ENCODE data around the gene DENND6A.

DENND6A gene

DNA sequence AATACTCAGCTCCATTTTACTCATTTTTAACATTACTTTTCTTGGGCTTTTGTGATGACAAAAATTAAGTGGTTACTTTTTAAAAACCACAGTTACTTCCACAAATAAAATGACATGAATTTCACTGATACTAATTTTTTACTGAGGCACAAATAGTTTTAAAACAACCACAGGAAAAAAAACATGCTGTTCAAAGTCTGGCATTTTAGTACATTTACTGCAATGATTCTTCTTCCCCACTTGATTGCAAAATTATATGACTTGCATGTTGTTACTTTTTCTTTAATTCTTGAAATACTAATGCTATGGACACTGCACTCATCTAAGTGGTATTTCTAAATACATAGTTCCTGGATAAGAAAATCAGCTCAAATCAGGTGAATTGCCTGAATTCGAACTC lies 38.4 kb upstream of the DENND6A start:
- TF ChIP-seq, protein P1, sequence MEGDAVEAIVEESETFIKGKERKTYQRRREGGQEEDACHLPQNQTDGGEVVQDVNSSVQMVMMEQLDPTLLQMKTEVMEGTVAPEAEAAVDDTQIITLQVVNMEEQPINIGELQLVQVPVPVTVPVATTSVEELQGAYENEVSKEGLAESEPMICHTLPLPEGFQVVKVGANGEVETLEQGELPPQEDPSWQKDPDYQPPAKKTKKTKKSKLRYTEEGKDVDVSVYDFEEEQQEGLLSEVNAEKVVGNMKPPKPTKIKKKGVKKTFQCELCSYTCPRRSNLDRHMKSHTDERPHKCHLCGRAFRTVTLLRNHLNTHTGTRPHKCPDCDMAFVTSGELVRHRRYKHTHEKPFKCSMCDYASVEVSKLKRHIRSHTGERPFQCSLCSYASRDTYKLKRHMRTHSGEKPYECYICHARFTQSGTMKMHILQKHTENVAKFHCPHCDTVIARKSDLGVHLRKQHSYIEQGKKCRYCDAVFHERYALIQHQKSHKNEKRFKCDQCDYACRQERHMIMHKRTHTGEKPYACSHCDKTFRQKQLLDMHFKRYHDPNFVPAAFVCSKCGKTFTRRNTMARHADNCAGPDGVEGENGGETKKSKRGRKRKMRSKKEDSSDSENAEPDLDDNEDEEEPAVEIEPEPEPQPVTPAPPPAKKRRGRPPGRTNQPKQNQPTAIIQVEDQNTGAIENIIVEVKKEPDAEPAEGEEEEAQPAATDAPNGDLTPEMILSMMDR (conservative IDR thresholded peaks at IDR 0.05; ENCODE audit: low read depth, low read length): no peak
- H3K4me3 ChIP-seq (ENCODE audit: low read depth, low read length): no peak overlapping the region
- no peak for DNase-seq (ENCODE audit: low read depth)

DNA sequence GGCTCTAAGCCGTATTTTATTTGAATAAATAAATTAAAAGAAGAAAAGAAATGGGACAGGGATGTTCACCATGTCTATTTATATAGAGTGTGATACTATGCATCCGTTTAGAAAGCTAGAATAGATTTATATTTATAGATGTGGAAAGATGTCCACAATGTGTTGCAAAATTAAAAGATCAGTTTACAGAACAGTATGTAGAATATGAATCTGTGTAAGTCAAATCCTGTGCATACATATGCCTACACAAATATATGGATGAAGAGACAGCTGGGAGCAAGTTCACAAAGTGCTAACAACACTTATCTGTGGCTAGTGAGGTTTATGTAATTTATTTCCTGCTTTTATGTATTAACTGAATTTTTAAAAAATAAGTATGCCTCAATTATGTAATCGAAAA lies 37.8 kb upstream of the DENND6A start:
- TF ChIP-seq, protein P1 (conservative IDR thresholded peaks at IDR 0.05; ENCODE audit: low read depth, low read length): no peak
- no peak overlapping the region for H3K4me3 ChIP-seq (ENCODE audit: low read depth, low read length)
- DNase-seq (ENCODE audit: low read depth): no peak

DNA sequence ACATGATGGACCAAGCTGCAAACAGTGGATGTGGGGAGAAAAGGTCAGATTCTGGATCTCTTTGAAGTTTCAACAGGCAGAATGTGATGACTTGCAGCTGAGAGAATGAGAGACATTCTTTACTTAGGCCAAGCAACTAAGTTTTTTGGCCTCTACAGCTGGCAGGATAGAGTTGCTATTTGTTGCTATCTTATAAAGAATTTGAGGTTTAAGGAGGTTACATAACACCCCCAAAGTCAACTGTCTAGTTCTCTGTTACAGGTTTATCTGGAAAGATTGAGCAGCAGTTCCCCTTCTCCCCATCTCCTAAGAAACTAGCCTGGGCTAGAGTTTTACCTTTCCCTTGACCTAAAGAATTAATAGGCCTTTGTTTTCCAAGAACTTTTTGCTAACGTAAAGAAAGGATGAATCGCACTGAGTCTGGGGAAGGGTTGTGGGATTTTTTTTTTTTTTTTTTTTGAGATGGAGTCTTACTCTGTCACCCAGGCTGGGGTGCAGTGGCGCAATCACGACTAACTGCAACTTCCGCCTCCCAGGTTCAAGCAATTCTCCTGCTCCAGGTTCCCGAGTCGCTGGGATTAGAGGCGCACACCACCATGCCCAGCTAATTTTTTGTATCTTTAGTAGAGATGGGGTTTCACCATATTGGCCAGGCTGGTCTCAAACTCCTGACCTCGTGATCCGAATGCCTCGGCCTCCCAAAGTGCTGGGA lies 36.6 kb upstream of the DENND6A start:
- TF ChIP-seq, protein P1 (conservative IDR thresholded peaks at IDR 0.05; ENCODE audit: low read depth, low read length): no peak
- DNase-seq (ENCODE audit: low read depth): peak; percentile 57

DNA sequence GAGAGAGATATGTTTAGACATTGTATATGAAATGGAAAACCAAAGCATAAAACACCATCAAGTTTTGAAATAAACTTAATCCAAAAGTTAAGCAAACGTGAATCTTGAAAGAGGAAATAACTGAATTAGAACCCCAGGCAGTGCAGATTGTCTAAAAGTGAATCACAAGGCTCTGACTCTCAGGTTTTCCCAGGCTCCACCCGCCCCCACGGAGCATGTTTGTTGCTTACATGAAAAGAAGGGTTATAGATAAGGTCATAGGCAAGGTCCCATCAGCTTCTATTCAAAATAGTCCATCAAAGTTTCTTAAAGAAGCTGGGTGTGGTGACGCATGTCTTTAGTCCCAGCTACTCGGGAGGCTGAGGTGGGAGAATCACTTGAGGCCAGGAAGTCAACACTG lies 34.2 kb upstream of the DENND6A start:
- H3K4me3 ChIP-seq (ENCODE audit: low read depth, low read length): no peak overlapping the region
- DNase-seq (ENCODE audit: low read depth): no peak
- TF ChIP-seq, protein P1 (conservative IDR thresholded peaks at IDR 0.05; ENCODE audit: low read depth, low read length): no peak

More for the DNA sequence above, 36.6 kb upstream of the DENND6A start:
- no peak overlapping the region for H3K4me3 ChIP-seq (ENCODE audit: low read depth, low read length)

DNA sequence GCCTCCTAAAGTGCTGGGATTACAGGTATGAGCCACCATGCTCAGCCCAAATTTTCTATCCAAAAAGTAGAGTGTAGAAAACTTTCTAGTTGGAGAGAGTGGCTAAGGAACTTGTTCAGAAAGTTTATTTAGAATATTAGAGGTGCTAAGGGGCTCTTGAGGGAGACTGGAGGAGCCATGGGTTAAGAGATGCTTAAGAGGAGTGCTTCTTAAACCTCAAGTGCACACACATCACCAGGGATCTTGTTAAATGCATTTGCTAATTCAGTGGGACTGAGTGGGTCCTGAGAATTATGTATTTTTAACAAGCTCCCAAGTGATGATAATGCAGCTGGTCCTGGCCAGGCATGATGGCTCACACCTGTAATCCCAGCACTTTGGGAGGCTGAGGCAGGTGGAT lies 33.5 kb upstream of the DENND6A start:
- no peak overlapping the region for H3K4me3 ChIP-seq (ENCODE audit: low read depth, low read length)
- DNase-seq (ENCODE audit: low read depth): no peak

DNA sequence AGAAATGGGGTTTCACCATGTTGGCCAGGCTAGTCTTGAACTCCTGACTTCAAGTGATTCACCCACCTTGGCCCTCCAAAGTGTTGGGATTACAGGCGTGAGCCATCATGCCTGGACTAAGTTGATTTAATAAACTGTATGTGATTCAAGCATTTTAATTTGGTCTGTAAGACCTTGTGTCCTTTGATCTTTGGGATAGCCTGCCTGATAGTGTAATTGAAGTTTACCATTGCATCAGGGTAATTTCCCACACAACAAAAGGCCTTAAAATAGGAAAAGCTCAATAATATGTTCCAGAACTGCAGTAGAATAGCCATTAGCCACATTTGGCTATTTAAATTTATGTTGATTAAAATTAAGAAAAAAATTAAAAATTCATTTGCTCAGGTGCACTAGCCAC lies 25.2 kb upstream of the DENND6A start:
- TF ChIP-seq, protein P1 (conservative IDR thresholded peaks at IDR 0.05; ENCODE audit: low read depth, low read length): no peak
- DNase-seq (ENCODE audit: low read depth): no peak
- no peak overlapping the region for H3K4me3 ChIP-seq (ENCODE audit: low read depth, low read length)

More for the DNA sequence above, 33.5 kb upstream of the DENND6A start:
- TF ChIP-seq, protein P1 (conservative IDR thresholded peaks at IDR 0.05; ENCODE audit: low read depth, low read length): no peak

Data from choroid plexus epithelial cell (primary cell).